ENCODE measurements around the gene METTL9.
"Not testable (repeated sequence)": the region's sequence is repeated elsewhere in the genome, so short reads cannot be mapped to it uniquely, and the experiment has no call there.

The METTL9 gene

GRCh38 chr16:21603928-21604327, 4.6 kb downstream of the METTL9 start:
- DNase-seq (ENCODE audit: low spot score) = no peak
- no peak for TF ChIP-seq CTCF (IDR thresholded peaks at IDR 0.05; ENCODE audit: extremely low read depth, missing control alignments)

- DNase-seq (ENCODE audit: low spot score) = not testable (repeated sequence)
Observed at GRCh38 chr16:21605848-21606247, 6.5 kb downstream of the METTL9 start.

- no peak for DNase-seq (ENCODE audit: low spot score)
Observed at GRCh38 chr16:21608639-21609328, 9.4 kb downstream of the METTL9 start.

GRCh38 chr16:21610006-21610544, 10.7 kb downstream of the METTL9 start:
- DNase-seq (ENCODE audit: low spot score) = no peak
- TF ChIP-seq CTCF (IDR thresholded peaks at IDR 0.05; ENCODE audit: extremely low read depth, missing control alignments) = no peak

More at GRCh38 chr16:21608639-21609328, 9.4 kb downstream of the METTL9 start:
- TF ChIP-seq CTCF (IDR thresholded peaks at IDR 0.05; ENCODE audit: extremely low read depth, missing control alignments) = no peak

- no peak for TF ChIP-seq CTCF (IDR thresholded peaks at IDR 0.05; ENCODE audit: extremely low read depth, missing control alignments)
Observed at GRCh38 chr16:21610766-21611165, 11.4 kb downstream of the METTL9 start.

GRCh38 chr16:21611198-21611555, 11.8 kb downstream of the METTL9 start:
- no peak for TF ChIP-seq CTCF (IDR thresholded peaks at IDR 0.05; ENCODE audit: extremely low read depth, missing control alignments)
- DNase-seq (ENCODE audit: low spot score) = no peak

More at GRCh38 chr16:21610766-21611165, 11.4 kb downstream of the METTL9 start:
- no peak for DNase-seq (ENCODE audit: low spot score)

- no peak for DNase-seq (ENCODE audit: low spot score)
- no peak for TF ChIP-seq CTCF (IDR thresholded peaks at IDR 0.05; ENCODE audit: extremely low read depth, missing control alignments)
Observed at GRCh38 chr16:21611556-21612384, 12.4 kb downstream of the METTL9 start.
